Hematopoietic multipotent progenitor cell treated with erythropoietin and hydrocortisone succinate and interleukin-3 and kit ligand, for 17 days (in vitro differentiated cells): ENCODE measurements around the gene S100B.

Source experiments
- DNase-seq: peaks from one replicate; pipeline ENCODE4 v3.0.0-alpha.2; 2015; ENCODE audit warnings: low spot score

S100B gene

DNA sequence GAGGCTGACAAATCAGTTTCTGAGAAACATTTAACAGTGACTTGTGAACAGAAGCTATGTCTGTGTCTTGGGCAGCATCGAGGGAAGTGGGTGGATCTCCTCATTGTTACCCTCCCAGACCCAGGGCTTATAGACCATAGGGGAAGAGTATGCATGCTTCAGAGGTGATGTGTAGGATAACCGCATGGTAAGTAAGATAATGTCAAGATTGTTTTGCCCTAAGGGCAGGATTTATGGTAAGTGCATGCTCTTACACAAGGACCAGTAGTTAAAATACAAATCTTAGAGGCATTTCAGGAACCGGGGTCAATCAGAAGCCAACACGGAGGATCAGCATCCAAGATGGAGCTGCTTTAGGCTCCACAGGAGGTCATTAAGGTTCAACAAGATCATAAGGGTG lies 22.8 kb upstream of the S100B start:
- DNase-seq: no peak

DNA sequence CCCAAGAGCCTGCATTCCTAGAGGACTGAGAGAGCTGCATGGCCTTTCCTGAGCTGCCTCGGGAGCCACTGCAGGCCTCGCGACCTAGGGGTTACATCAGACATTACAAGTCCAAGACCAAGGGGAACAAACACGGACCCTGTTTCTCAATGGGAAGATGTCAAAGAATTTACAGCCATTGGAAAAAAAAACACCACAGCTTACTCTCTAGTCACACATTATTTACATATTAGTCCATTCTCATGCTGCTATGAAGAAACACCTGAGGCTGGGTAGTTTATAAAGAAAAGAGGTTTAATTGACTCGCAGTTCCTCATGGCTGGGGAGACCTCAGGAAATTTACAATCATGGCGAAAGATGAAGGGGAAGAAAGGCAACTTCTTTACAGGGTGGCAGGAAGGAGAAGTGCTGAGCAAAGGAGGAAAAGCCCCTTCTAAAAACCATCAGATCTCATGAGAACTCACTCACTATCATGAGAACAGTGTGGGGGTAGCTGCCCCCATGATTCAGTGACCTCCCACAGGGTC lies 22.2 kb upstream of the S100B start:
- no peak for DNase-seq

DNA sequence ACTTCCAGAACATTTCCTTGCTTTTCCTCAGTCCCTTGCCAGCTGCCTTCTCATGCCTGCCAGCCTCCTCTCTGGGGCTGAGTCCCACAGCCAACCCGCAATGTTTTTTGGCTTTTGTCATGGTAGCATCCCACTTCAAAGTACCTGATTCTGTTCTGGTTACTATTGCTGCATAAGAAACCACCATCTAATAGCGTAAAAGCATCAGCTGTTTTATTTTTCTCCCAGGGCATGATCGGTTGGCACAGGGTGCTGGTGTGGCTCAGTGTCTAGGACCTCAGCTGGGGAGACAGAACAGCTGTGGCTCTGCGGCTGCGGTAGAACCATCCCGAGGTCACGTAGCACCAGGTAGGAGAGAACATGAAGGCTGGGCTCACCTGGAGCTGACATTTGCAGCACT lies 21.7 kb upstream of the S100B start:
- DNase-seq: no peak

DNA sequence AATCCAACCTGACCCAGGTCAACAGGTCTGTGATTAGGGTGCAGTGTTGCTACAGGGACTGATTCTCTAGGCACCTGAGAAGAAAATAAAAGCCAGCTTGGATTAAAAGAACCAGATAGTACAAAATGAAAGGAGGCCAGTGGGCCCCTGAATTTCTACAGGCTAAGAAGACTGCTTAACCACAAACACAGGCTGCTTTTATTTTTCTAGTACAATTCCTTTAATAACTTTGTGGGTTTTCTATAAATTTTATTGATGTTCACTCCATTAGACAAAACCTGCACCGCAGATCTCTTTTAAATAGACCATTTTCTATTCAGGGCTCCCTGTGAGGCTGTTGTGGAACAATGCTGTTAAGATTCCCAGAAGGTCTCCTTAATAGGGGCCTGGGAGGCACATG lies 20.9 kb upstream of the S100B start:
- no peak for DNase-seq

DNA sequence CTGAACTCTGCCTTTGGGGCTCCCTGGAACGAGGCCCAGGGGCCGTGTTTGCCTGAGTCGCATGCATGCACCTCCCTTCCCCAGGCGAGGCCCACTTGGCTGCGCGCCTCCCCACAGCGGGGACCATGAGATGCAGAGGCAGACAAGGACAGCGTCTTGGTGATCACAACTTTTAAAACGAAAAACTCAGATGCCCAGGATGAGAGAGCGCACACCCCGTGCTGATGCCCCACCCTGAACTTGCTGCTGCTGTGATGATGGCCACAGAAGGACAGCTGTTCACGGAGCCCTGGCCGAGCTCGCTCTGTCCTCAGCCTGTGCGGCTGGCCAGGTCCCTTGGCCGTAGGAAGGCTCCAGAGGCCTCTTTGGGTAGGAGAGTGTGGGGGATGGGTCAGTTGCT lies 19.2 kb upstream of the S100B start:
- DNase-seq: no peak

DNA sequence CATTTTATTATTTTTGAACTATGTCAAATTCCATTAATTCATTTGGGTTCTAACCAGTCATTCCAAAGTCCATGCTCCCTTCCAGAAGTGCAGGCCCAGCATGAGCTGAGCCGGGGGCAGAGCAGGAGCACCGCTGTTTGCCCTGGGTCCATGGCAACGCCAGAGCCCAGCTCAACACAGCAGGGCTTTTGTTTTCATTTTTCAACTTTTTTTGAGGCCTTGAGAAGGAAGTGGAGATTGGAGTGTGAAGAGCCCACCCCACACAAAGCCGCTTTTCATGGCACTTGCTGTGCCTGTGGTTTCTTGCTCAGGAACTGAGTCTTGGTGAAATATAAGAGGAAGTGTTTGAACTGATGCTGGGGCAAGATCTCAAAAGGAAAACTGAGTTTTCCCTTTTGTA lies 17.3 kb upstream of the S100B start:
- DNase-seq: no peak

DNA sequence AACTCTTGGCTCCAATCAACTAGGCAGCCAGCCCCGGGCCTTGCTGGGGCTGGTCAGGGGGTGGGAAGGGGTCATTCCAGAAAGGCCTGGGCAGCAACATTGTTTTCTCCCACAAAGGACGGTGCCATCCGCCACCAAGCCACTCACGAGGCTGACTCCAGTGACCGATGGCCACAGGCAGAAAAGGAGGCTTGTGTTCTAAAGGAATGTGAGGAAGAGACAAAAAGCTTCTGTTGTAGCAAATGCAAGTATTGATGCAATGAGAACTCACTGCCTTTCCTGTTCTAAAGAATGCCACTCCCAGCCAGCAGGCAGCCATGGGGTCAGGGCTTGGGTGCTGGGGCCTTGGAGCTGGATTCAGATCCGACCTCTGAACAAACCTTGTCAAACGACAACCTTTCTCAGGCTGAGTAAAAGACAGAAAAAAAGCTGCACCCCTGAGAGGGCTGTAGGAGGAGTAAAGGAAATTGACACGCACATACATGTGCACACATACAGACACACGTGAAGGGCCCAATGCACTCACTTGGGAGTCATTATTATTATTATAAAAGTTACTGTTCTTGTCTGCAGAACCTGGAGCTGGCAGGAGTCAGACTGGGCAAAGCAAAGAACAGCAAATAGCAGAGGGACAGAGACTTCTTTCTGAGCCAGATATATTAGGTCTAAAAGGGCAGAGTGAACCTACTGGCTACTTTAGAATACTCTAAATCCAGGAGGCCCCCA lies 16.7 kb upstream of the S100B start:
- no peak for DNase-seq

DNA sequence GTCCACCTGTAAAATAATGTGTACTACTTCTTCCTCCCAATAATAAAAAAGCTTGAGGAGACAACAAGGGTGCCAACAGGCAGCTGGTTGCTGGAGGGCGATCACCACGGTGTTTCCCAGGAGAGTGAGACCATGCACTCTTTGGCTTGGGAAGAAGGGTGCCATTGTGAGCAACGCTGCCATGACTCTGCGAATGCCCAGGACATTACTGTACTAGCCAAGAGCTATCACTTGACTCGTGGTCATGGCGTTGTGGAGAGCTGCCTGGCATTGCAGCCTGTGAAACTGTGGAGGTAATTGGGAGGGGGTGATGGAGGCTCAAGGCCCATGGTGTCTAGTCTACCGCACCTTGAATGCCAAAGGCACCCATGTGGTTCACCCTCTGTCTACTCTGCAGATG lies 16.0 kb upstream of the S100B start:
- no peak for DNase-seq

DNA sequence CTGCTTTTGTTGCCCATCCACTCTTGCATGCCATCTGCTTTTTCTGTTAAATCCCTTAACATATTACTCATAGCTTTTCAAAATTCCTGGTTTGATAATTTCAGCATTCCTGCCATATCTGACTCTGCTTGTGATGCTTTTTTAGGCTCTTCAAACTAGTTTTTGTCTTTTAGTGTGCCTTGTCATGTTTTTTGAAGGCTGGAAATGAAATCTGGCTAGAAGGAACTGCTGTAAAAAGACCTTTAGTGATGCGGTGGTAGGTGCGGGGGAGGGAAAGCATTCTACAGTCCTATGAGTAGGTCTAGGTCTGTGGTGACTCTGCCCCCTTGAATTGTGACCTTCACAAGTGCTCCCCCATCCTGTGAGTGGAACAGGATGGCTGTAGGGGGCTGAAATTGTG lies 15.0 kb upstream of the S100B start:
- DNase-seq: no peak

DNA sequence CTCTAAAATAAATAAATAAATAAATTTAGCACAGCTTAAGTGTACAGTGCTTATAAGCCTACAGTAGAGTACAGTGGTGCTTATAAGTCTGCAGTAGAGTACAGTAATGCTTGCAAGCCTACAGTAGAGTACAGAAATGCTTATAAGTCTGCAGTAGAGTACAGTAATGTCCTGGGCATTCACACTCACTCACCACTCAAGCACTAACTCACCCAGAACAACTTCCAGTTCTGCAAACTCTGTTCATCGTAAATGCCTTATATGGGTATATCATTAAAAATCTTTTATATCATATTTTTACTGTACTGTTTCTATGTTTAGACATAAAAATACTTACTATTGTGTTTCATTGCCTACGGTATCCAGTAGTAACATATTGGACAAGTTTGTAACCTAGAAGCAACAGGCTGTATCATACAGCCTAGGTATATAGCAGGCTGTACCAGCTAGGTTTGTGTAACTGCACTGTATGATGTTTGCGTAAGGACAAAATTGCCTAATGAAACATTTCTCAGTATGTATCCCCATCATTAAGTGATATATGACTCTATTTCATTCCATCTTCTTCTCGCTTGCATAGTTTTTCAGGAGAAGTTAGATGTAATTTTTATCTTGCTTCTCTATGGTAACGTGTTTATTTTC lies 14.0 kb upstream of the S100B start:
- DNase-seq: no peak

DNA sequence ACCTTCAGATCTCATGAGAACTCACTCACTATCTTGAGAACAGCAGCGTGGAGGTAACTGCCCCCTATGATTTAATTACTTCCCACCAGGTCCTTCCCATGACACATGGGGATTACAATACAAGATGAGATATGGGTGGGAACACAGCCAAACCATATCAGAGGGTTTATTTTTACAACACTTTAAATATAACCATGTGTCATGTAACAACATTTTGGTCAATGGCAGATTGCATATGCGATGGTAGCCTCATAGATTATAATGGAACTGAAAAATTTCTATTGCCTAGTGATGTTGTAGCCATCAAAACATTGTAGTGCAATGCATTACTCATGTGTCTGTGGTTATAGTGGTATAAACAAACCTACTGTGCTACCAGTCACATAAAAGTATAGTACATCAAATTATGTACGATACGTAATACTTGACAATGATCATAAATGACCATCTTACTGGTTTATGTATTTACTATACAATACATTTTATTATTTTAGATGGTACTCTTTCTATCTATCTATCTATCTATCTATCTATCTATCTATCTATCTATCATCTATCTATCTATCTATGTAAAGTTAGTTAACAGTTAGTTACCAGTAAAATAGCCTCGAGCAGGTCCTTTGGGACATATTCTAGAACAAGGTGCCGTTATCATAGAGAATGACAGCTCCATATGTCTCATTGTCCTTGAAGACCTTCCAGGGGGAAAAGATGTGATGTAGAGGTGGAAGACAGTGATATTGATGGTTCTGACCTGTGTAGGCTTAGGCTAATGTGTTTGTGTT lies 12.6 kb upstream of the S100B start:
- DNase-seq: no peak

DNA sequence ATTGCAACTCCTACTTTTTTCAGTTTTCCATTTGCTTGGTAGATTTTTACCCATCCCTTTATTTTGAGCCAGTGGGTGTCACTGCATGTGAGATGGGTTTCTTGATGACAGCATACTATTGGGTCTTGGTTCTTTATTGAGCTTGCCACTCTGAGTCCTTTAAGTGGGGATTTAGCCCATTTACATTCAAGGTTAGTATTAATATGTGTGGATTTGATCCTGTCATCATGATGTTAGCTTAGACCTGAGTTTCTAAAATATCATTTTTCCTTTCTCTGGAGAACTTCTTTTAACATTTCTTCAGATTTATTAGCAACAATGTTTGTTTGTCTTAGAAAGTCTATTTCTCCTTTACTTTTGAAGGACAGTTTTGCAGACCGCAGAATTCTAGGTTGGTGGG lies 11.8 kb upstream of the S100B start:
- no peak for DNase-seq

DNA sequence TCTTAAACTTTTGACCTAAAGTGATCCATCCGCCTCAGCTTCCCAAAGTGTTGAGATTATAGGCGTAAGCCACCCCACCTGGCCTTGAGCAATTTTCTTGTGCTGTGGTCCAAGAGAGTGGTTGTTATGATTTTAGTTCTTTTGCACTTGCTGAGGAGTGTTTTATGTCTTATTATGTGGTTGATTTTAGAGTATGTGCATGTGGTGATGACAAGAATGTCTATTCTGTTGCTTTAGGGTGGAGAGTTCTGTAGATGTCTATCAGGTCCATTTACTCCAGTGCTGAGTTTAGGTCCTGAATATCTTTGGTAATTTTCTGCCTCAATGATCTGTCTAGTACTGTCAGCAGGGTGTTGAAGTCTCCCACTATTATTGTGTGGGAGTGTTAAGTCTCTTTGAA lies 11.2 kb upstream of the S100B start:
- DNase-seq: no peak

DNA sequence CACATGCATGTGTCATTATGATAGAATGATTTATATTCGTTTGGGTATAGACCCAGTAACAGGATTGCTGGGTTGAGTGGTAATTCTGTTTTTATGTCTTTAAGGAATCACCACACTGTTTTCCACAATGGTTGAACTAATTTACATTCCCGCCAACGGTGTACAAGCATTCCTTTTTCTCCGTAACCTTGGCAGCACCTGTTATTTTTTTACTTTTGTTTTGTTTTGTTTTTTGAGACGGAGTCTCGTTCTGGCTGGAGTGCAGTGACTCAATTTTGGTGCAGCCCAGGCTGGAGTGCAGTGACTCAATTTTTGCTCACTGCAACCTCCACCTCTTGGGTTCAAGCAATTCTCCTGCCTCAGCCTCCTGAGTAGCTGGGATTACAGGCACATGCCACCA lies 8.5 kb upstream of the S100B start:
- no peak for DNase-seq

DNA sequence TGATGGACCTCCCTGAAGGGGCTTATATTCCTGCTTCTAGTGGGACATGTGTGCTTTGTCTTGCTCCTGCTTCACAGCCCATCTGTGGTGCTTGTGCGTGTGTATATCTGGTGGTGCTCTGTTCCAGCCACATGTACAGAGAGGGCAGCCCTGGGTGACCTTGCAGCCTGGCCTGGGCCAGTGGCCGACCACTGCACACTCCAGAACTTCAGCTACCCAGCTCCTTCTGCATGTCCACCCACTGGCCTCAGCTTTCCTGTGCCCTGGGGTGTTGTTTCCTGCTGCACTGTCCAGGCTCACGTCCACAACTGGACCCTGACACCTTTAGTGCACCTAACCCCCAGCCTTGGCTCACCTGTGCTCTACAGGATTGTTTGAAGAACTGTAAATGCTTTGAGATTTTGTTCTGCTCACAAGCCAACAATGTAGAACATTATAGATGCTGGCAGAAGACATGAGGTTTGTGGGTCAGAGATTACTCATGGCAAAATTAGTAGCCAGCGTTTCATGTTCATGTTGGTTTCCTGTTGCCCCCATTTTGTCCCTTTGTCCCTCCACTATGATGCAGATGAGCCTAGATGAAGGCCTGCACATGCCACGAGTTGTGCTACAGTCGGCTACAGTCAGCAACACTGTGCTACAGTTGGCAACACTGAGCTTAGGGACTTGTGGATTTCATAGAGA lies 5.3 kb upstream of the S100B start:
- DNase-seq: no peak

DNA sequence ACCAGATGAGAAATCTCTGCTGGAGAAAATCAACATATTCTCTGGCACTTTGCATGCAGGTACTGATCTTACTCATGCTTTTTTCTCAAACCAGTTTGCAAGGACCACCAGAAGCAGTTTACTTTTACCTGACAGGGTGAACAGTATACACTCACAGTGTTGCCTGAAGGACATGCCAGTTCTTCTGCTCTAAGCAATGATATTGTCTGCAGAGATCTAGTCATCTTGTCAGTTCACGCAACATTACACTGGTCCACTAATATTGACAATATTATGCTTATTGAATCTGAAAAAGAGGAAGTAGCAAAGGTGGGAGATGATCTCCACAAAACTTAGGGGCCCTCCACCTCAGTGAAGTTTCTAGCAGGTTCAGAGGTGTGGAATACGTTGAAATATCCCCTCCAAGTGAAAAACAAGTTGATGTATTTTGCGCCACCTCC lies 3.8 kb upstream of the S100B start:
- no peak for DNase-seq

DNA sequence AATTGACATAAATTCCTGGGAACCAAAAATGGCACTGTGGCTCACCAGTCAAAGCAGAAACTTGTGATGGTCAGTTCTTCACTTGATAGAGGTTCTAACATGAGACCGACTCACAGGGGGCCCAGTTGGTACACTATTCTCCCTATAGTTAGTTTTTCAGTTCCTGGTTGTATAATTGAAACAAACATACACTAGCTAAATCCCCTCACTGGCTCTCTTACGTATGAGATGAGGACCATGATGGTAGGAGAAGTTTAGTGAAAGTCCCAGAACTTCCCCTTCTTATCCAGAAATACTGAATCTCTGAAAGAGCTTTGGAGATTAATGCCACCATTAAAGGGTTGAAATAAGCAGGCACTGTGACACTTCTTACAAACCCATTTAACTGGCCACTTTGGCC lies 2.8 kb upstream of the S100B start:
- no peak for DNase-seq

DNA sequence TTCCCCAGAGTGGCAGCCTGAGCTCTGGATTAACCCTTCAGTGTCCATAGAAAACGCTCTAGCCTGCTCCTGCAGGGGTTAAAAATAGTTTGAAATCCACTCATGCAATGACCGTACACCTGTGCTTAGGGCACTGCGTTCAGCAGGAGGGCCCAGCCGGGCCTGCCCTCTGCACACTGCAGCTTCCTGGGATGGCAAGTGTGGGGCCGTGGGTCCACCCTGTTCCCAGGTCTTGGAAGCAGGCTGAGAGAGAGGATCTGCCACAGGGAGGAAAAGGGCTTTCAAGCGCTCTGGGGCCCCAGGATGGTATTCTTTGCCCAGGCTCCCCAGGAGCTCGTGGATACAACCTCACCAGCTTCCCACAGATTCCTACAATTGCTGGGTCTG lies 1.5 kb upstream of the S100B start:
- no peak for DNase-seq

DNA sequence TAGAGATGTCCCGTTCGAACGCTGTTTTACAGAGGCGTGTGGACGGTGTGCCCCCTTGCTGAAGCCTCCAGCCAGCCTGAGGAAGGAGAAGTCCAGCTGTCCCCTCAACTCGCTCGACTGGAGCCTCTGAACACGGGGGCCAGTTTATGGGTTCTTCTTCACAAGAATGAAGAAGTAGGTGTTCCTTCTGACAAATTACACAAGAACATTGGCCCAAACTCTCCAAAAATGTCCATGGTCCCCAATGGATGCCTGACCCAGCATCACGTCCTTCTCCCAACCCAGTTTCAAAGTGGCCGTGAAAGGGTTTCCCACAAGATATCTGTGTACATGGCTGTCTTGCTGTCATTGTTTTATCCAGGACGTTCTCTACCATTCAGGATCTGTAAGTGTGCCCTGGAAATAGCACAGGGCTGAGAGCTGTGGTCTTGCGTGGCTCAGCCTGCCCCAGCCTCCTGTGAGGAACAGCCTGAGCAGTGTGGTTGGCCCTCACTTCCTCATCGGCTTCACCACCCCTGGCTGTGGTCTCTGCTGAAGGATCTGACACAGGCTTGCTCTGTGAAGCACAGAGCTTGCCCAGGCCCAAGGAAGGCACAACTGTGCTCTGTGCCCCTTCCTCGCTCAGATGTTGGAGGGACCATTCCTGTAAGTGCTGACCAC lies 1.0 kb upstream of the S100B start:
- no peak for DNase-seq

DNA sequence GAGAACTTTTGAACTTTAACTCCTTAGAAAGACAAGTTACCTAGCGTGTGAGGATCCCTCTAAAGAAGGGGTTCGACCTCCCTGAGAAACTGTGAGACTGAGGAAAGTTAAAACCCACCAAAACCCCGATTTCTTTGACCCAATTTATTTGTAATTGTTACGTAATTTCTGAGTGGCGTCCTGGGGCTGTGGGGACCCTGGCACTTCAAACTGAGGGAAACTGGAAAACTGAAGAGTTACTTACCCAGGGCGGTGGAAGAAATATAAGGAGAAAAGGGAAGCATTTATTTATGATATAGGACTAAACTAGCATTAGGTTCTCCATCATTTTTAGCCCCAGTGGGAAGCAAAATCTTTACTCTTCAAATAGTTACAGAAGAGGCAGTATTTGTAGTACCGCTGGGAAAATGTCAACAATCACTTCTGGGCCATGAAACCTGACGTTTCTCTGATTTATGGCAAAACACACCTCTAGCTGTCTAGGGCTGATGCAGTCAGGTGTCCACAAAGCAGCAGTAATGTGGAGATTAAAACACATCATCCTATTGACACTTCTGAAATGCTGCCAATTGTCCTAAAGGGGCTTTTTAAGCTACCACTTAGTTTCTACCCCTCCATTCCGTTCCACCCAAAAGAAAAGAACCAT lies 430 bp downstream of the S100B start:
- no peak for DNase-seq

DNA sequence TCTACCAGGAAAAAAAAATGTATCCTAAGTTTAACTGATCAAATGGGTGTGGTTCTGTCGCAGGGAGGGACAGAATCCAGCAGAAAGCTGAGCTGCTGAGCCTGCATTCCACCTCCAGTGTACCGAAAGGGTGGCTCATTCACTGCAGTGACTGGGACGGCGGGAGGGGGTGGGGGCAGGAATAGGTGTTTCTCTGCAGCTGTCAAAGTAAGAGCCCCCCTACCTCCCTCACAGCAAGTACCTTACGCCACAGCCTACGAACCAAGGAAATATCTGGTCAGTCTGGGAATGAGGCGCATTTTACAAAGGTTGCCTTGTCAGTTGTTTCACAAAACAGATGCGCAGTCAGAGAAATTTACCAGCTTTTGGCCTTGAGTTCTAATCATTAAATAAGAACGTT lies 1.7 kb downstream of the S100B start:
- no peak for DNase-seq

DNA sequence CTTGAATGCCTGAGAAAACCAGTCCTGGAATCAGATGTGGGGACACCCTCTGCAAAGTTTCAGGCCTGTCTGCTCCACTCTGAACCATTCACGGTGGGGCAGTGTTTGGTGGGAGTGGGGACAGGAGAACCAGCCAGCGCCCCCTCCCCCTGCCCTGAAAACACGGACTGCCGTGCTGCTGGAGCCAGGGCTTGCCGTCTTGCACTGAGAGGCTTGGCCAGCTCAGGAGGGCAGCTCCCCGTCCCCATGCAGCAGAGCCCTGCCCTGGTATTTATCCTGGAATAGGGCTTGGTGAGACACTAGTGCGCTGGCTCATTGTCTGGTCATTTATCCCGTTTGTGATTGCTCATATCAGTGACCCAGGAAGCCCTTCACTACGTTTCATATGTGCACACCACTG lies 3.9 kb downstream of the S100B start:
- DNase-seq: no peak
